Stimulated activated naive CD8-positive, alpha-beta T cell treated with anti-CD3 and anti-CD28 coated beads, Interleukin-15, amount 100 ng/mL, for 72 hours (primary cell): ENCODE results near the gene GCGR.
"Not testable (repeated sequence)": the region's sequence is repeated elsewhere in the genome, so short reads cannot be mapped to it uniquely, and the experiment has no call there.

Experiments used
- ATAC-seq: fragments of 150-1000 bp; cut with Tn5 transposase; 2 replicates; pipeline ENCODE4 v1.10.0; 2021; ENCODE audit warnings: mild to moderate bottlenecking, moderate library complexity
- DNase-seq, 2 donors: peaks; one replicate each; pipeline ENCODE4 v3.0.0; 2021 to 2022
- H3K27ac Mint-ChIP-seq, 2 donors: one replicate each; pipeline ENCODE4 v1.8.0; 2022; ENCODE audit warnings: mild to moderate bottlenecking in 2 of 2, mixed read lengths in 2 of 2, moderate library complexity in 2 of 2
- H3K27me3 Mint-ChIP-seq: one replicate; pipeline ENCODE4 v1.8.0; 2022; ENCODE audit warnings: mixed read lengths
- H3K4me1 Mint-ChIP-seq: one replicate; pipeline ENCODE4 v1.8.0; 2022; ENCODE audit warnings: mild to moderate bottlenecking, mixed read lengths
- H3K4me3 Mint-ChIP-seq, 2 donors: one replicate each; pipeline ENCODE4 v1.8.0; 2022; ENCODE audit warnings: mild to moderate bottlenecking in 2 of 2, mixed read lengths in 2 of 2, moderate library complexity in 1 of 2
- H3K9me3 Mint-ChIP-seq, 2 donors: one replicate each; pipeline ENCODE4 v1.8.0; 2022; ENCODE audit warnings: mixed read lengths in 2 of 2

GCGR gene

GRCh38 chr17:81834831-81835267 lies 30.9 kb downstream of the GCGR start, which contains the start of gene PPP1R27:
PPP1R27 (minus strand) TSS chr17:81835050; CDS start chr17:81834953, 97 bp downstream.
- H3K27ac Mint-ChIP-seq, result peak within 1 kb of the TSS in 1 of 2 donors; percentile 86
- no peaks in the 10 kb centered on the region for H3K9me3 Mint-ChIP-seq
- H3K4me1 Mint-ChIP-seq, result peaks cover 44% of the 10 kb centered on the region
- no peaks in the 10 kb centered on the region for H3K27me3 Mint-ChIP-seq
- ATAC-seq, result no peak
- peak within 1 kb of the TSS; percentile 87 to 88 for H3K4me3 Mint-ChIP-seq
- no peak for DNase-seq

- Mint-ChIP-seq H3K27me3 (no peaks in the 10 kb centered on the region), H3K4me3 (no peak overlapping the region), H3K9me3 (no peaks in the 10 kb centered on the region), H3K4me1 (peaks cover 18% of the 10 kb centered on the region), H3K27ac (no peak overlapping the region)
- no peak for DNase-seq
- ATAC-seq, result no peak
Observed at GRCh38 chr17:81837641-81838040, 33.7 kb downstream of the GCGR start.

- DNase-seq, result no peak
- Mint-ChIP-seq H3K4me1 (peaks cover 14% of the 10 kb centered on the region), H3K27me3 (no peaks in the 10 kb centered on the region), H3K27ac (no peak overlapping the region), H3K4me3 (no peak overlapping the region), H3K9me3 (no peaks in the 10 kb centered on the region)
- ATAC-seq, result no peak
Observed at GRCh38 chr17:81838753-81839255, 34.9 kb downstream of the GCGR start.

- Mint-ChIP-seq H3K4me3 (no peak overlapping the region), H3K9me3 (no peaks in the 10 kb centered on the region), H3K4me1 (peaks cover 10% of the 10 kb centered on the region), H3K27me3 (no peaks in the 10 kb centered on the region), H3K27ac (no peak overlapping the region)
- ATAC-seq (no peak), DNase-seq (no peak)
Observed at GRCh38 chr17:81839301-81839700, 35.4 kb downstream of the GCGR start.

GRCh38 chr17:81840059-81840458 lies 36.1 kb downstream of the GCGR start:
- DNase-seq, H3K4me1 Mint-ChIP-seq, H3K27ac Mint-ChIP-seq, ATAC-seq, H3K4me3 Mint-ChIP-seq, H3K27me3 Mint-ChIP-seq, H3K9me3 Mint-ChIP-seq: not testable (repeated sequence)

- peak; percentile 27 for ATAC-seq
- no peak overlapping the region for H3K27ac Mint-ChIP-seq
- H3K27me3 Mint-ChIP-seq, result no peaks in the 10 kb centered on the region
- DNase-seq, result no peak
- H3K4me3 Mint-ChIP-seq, result no peak overlapping the region
- no peaks in the 10 kb centered on the region for H3K9me3 Mint-ChIP-seq
- no peaks in the 10 kb centered on the region for H3K4me1 Mint-ChIP-seq
Observed at GRCh38 chr17:81840826-81841778, 37.2 kb downstream of the GCGR start.

GRCh38 chr17:81841866-81842265 lies 37.9 kb downstream of the GCGR start:
- no peak overlapping the region for H3K27ac Mint-ChIP-seq
- DNase-seq, result no peak
- H3K4me3 Mint-ChIP-seq, result no peak overlapping the region
- H3K27me3 Mint-ChIP-seq, result no peaks in the 10 kb centered on the region
- H3K4me1 Mint-ChIP-seq, result no peaks in the 10 kb centered on the region
- H3K9me3 Mint-ChIP-seq, result no peaks in the 10 kb centered on the region
- ATAC-seq, result peak; percentile 14

GRCh38 chr17:81842378-81842724 lies 38.4 kb downstream of the GCGR start:
- H3K4me3 Mint-ChIP-seq, result no peak overlapping the region
- no peak for DNase-seq
- no peaks in the 10 kb centered on the region for H3K27me3 Mint-ChIP-seq
- no peaks in the 10 kb centered on the region for H3K4me1 Mint-ChIP-seq
- ATAC-seq, result no peak
- no peaks in the 10 kb centered on the region for H3K9me3 Mint-ChIP-seq
- H3K27ac Mint-ChIP-seq, result no peak overlapping the region

GRCh38 chr17:81842725-81843504 lies 39.0 kb downstream of the GCGR start:
- Mint-ChIP-seq H3K27ac (peak overlapping the region in 1 of 2 donors; percentile 48), H3K27me3 (no peaks in the 10 kb centered on the region), H3K9me3 (no peaks in the 10 kb centered on the region), H3K4me3 (no peak overlapping the region), H3K4me1 (no peaks in the 10 kb centered on the region)
- ATAC-seq (no peak), DNase-seq (no peak)

- Mint-ChIP-seq H3K4me1 (no peaks in the 10 kb centered on the region), H3K4me3 (no peak overlapping the region), H3K27ac (no peak overlapping the region), H3K27me3 (no peaks in the 10 kb centered on the region), H3K9me3 (no peaks in the 10 kb centered on the region)
- DNase-seq, result no peak
- ATAC-seq, result no peak
Observed at GRCh38 chr17:81843713-81844326, 39.9 kb downstream of the GCGR start.

GRCh38 chr17:81844327-81844851 lies 40.4 kb downstream of the GCGR start:
- DNase-seq (no peak), ATAC-seq (no peak)
- Mint-ChIP-seq H3K4me3 (no peak overlapping the region), H3K9me3 (no peaks in the 10 kb centered on the region), H3K27ac (peak overlapping the region in 1 of 2 donors; percentile 55), H3K27me3 (no peaks in the 10 kb centered on the region), H3K4me1 (no peaks in the 10 kb centered on the region)

GRCh38 chr17:81844887-81845286 lies 40.9 kb downstream of the GCGR start:
- Mint-ChIP-seq H3K27ac (peak overlapping the region in 1 of 2 donors; percentile 55), H3K27me3 (no peaks in the 10 kb centered on the region), H3K9me3 (no peaks in the 10 kb centered on the region), H3K4me3 (no peak overlapping the region), H3K4me1 (no peaks in the 10 kb centered on the region)
- DNase-seq (no peak), ATAC-seq (no peak)

GRCh38 chr17:81845361-81845760 lies 41.4 kb downstream of the GCGR start:
- H3K4me3 Mint-ChIP-seq, result no peak overlapping the region
- ATAC-seq, result no peak
- H3K27me3 Mint-ChIP-seq, result no peaks in the 10 kb centered on the region
- no peak overlapping the region for H3K27ac Mint-ChIP-seq
- DNase-seq, result no peak
- no peaks in the 10 kb centered on the region for H3K9me3 Mint-ChIP-seq
- H3K4me1 Mint-ChIP-seq, result no peaks in the 10 kb centered on the region

- peak overlapping the region in 1 of 2 donors; percentile 7 for H3K27ac Mint-ChIP-seq
- no peak for DNase-seq
- no peaks in the 10 kb centered on the region for H3K9me3 Mint-ChIP-seq
- ATAC-seq, result no peak
- no peaks in the 10 kb centered on the region for H3K27me3 Mint-ChIP-seq
- no peak overlapping the region for H3K4me3 Mint-ChIP-seq
- no peaks in the 10 kb centered on the region for H3K4me1 Mint-ChIP-seq
Observed at GRCh38 chr17:81845881-81846742, 42.2 kb downstream of the GCGR start.
